GM12873 (cell line): ENCODE measurements around the gene EYS.

Source experiments
- TF ChIP-seq, protein P1 (sequence below): IDR thresholded peaks from 2 replicates; pipeline ENCODE4 v1.5.1; 2012; ENCODE audit warnings: low read depth, mild to moderate bottlenecking, moderate library complexity, low read length, control low read depth; ENCODE audit not compliant: insufficient read depth; ENCODE audit errors: missing control alignments

Gene EYS

DNA sequence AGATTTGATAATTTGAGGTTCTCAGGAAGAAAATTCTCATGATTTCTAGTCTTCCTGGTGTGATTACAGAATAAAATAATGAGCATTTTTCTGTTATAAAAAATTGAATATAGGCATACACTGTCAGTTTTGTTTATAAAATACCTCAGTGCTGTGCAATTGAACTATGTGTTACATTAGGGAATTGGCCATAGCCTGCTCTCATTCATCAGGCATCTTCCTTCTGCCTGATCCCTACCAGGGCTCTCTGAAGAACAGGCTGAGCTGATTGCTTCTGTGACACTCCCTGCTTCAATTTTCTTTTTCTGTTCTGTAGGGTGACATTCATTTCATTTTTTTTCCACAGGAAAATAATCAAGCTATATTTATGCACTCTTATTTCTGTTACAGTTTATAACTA is 1908.6 kb downstream of the EYS start:
- TF ChIP-seq, protein P1, sequence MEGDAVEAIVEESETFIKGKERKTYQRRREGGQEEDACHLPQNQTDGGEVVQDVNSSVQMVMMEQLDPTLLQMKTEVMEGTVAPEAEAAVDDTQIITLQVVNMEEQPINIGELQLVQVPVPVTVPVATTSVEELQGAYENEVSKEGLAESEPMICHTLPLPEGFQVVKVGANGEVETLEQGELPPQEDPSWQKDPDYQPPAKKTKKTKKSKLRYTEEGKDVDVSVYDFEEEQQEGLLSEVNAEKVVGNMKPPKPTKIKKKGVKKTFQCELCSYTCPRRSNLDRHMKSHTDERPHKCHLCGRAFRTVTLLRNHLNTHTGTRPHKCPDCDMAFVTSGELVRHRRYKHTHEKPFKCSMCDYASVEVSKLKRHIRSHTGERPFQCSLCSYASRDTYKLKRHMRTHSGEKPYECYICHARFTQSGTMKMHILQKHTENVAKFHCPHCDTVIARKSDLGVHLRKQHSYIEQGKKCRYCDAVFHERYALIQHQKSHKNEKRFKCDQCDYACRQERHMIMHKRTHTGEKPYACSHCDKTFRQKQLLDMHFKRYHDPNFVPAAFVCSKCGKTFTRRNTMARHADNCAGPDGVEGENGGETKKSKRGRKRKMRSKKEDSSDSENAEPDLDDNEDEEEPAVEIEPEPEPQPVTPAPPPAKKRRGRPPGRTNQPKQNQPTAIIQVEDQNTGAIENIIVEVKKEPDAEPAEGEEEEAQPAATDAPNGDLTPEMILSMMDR = no peak

DNA sequence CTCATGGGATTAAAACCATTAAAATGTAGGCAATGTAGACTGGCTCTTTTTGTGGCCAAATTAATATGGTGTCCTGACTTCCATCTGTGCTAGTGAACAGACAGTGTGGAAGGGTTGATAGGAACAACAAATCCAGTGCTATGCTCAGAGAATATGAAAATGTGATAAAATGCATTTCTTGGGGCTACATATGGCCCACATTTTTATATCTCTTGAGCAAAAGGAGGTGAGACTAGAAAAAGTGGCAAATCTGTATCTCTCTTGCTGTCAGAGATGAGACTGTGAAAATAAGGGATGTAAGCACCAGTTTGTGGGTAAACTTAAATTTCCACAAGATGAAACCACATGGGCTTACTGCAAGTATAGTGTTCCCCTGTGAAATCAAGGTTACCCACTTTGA is 1909.3 kb downstream of the EYS start:
- TF ChIP-seq, protein P1 = no peak

DNA sequence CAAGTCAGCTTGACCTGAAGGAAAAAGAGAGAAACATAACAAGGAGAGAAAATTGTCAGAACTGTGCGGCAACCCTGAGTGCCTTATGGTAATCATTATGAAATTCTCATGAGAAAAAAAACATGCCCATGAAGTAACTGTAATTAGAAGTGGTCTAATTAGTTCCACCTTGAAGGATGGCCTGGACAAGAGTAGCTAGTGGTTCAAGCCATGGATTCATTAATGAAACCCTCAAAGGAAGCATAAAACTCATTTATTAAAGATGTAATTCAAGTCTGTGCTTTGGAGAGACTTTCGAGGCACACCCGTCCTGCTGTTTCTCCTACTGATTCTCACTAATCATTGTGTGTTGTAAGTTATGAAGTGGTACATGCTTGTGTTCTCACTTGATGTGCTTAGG is 1911.2 kb downstream of the EYS start:
- TF ChIP-seq, protein P1 = no peak

DNA sequence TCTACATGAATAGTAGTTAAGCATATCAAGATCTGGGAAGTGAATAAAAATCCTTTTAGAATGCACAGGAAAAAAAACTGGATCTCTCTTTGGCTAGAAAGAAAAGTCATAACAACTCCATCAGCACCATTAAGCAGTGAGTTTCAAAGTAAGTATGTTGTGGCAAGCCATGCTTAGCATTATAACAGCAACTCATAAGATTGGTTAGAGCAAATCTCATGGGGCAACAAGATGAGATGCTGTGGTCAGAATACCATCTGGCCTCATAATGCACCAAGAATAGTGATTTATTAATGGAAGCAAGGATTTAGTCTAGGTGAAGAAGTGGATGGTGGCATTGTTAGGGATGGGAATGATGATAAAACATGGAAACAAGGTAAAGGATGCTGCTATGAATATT is 1912.0 kb downstream of the EYS start:
- TF ChIP-seq, protein P1 = no peak

DNA sequence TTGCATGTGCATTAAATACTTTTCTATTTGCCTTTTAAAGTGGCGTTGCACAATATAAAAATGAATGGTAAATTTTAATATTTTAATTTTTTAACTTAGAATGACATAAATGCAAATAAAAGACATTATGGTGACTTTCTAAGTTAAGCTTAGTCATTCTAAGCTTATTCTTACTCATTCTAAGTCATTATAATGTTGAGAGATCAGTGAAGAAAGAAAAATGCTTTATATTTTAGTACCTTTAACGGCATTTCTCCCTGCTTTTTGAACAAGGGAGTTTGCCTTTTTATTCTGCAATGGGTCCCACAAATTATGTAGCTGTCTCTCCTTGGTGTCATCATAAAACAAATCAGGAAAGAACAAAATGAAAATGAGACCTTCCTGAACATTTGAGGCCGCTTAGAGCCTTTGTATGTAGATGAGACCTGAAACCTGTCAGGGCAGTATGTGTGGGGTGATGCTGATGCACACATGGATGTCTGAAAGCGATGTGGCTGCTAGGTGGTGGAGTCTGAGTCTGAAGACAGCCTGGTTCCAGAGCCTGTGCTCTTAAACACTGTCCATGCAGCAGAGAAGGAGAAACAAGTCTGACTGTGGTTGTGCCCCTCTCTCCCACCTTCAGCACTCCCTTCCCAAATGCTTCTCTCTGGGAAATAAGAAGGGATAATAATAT is 1913.4 kb downstream of the EYS start:
- TF ChIP-seq, protein P1 = no peak

DNA sequence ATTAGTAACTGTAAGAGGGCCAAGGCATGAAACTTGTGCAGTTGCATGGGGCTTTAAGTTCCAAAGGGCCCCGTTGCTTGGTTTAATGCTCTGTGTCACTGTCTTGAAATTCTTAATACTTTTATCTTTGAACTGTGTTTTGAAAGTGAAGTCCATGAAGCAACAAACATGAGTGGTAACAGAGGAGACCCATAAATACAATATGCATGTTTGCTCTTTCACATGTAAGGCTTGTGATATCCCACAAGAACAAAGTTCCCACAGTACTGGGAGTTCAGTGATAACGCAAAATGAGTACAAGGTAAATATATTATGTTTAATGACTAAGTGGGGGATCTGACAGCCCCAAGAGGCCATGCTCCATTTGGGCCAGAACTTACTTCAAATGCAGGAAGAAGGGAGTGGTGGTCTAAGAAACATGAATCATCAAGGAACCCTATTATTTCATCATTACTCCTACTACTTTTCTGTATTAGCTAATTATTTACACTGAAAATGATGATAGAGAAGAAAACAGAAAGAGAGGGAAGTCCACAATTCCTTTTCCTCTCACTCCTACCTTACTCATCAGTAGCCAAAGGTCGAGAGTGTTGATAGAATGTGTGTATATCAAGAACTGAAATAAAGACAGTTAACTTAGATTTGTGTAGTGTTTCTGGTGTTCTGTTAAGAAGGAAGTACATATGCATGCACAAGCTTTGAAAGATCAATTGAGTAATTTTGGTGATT is 1914.1 kb downstream of the EYS start:
- TF ChIP-seq, protein P1 = no peak

DNA sequence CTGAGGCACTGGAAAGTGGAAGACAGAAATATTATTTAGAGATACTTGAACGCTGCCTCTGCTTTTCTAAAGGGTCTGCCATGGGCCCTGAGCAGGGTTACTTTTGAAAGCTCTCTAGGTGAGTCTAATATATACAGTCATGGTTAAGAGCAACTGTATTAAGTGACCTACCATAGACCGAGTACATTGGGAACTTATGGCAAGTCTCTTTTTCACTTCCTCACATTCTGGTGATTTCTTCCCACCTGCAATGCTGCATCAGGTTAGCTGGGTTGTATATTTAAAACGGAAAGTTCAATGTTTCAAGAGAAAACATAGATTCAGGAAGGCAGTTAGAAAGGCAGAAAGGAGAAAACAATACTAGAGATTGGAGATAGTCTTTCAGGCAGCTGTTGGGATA is 1916.7 kb downstream of the EYS start:
- TF ChIP-seq, protein P1 = no peak
